HG03378 (cell line): Measurements from ENCODE around the gene APCDD1.
A peak's percentile ranks its signal among the peaks of the same experiment; 100 is the strongest.
"Not testable (repeated sequence)": the region's sequence is repeated elsewhere in the genome, so short reads cannot be mapped to it uniquely, and the experiment has no call there.

Experiments
- ATAC-seq: cut with Tn5 transposase; IDR thresholded peaks from one replicate; pipeline ENCODE4 v1.9.1; 2021; ENCODE audit warnings: mild to moderate bottlenecking, moderate library complexity; ENCODE audit not compliant: unreplicated experiment

Gene APCDD1

DNA sequence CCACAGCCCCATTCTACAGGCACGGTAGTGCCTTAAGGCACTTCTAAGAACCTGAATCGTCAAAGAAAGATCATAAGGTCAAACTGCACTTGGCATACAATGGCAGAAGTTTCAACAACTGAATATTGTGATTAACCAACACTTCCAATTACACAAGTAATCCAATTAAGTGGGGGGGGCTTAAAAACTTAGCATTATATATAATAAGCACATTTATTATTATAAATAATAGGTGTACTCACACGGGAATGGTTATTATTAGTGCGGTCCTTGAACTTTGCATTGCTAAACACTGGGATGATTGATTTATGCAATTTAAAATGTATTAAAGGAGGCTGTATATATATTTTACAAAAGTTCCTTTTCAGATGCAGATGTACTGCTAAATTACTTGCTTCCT, 7.6 kb downstream of the APCDD1 start:
- no peak for ATAC-seq

DNA sequence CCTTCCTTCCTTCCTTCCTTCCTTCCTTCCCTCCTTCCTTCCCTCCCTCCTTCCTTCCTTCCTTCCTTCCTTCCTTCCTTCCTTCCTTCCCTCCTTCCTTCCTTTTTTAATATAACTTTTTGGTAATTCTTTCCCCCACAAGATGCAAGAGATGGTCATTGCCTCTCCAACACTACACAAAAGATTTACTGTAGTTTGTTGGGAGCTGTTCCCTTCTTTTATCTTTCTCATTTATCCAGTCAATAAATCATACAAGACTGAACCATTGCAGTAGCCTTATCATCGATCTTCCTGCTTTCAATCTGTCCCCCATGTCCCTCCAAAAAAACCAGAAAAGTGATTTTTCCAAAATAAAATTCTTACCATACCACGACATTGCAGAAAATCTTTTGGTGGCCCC, 8.2 kb downstream of the APCDD1 start:
- no peak for ATAC-seq

DNA sequence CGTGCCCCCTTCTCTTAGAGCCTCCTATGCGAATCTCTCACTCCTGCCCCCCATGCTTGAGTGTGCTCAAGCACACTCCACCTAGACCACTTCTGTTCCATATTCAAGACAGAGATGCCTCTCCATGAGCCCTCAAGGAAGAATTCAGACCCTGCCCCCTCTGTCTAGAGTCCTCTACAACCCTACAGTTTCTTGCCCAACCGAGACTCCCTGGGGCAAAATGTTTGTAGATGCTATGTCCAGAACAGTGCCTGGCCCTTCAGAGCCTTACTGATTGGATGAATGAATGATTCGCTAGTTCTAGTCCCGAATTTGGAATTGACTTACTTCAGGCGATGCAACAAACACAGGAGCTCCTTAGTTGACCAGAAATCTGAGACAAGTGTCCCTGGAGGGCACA, 8.7 kb downstream of the APCDD1 start:
- no peak for ATAC-seq

DNA sequence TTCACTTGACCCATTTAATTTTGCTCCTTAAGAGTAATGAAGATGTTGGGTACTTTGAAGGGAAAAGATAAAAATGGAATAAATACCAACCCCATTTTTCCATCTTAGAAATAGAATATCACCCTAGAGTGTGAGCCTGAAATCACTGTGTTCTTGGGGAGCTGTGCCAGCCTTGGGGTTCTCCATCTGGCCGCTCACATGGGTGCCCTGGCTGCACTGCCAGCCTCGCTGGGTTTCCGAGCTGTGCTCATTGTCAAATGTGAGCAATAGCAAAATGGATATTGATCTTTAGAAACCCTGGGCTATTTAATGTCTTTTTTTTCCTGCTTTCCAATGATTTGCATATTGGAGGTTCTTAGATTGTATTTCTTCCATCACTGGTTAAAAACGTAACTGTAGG, 9.3 kb downstream of the APCDD1 start:
- no peak for ATAC-seq

DNA sequence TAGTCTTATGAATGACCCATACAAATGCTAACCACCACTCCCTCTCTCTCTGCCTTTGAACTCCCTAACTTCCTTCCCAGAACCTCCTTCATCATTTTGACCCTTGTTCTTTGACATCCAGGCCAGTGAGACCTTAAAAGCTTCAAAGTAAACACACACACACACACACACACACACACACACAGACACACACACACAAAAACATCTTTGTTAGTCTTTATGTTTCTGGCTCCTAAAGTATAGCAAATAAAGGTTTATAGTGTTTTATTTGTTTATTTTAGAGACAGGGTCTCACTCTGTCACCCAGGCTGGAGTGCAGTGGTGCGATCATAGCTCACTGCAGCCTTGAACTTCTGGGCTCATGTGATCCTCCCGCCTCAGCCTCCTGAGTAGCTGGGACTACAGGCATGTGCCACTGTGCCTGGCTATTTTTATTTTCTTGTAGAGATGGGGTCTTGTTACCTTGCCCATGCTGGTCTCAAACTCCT, 9.8 kb downstream of the APCDD1 start:
- not testable (repeated sequence) for ATAC-seq

DNA sequence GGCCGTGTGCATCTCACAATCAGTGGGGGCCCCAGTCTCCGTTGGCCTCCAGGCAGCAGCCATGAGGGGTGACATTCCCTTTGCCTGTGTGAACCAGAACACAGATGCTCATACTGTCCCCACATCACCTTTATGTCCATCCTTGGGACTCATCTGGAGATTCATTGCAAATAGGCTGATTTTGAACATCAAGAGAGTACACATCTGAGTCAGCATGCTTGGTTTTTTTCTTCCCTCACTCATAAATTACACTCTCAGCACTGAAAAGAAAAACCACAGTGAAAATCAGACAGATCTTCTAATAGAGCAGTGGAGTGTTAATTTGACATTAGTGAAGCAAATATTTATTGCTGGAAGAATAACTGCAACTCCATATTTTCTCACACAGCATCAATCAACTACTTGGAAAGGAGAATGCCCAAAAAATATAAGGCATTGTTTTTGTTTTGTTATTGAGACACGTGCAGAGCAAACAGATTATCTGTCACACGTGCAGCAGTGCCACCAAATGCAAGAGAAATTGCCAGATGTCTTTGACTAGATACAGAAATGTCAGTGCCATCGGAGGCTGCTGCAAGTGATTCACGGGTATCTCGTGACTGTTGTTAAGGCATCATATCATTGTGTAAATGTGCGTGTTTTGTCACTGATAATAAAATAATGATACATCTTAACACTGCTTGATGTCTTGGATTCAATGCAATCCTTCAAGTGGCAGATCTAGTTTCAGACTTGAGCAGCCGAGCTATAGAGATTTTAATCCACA, 10.9 kb downstream of the APCDD1 start:
- no peak for ATAC-seq

GRCh38 chr18:10470429-10470828, 16.0 kb downstream of the APCDD1 start:
- ATAC-seq, result no peak

DNA sequence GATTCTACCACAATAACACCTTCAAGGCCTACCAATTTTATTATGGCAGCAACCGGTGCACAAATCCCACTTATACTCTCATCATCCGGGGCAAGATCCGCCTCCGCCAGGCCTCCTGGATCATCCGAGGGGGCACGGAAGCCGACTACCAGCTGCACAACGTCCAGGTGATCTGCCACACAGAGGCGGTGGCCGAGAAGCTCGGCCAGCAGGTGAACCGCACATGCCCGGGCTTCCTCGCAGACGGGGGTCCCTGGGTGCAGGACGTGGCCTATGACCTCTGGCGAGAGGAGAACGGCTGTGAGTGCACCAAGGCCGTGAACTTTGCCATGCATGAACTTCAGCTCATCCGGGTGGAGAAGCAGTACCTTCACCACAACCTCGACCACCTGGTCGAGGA, 17.1 kb downstream of the APCDD1 start:
- ATAC-seq, result no peak

DNA sequence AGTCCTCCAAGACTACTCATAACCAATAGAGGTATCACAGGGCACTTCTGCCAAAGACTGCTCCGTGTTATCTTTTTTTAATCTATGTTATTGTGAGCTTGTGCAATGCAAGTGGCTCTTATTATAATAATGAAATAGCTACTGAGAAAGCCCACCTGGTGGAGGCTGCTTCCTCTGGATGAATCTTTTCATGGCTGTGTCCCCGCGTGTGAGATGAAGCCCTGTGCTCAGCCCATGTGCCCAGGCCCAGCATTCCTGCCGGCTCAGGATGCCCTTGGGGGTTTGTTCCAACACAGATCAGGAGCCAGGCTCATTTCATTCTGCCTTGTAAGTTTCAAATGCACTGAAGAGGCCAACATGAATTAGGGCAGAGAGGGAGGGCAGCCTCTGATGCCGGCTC, 18.7 kb downstream of the APCDD1 start:
- no peak for ATAC-seq

DNA sequence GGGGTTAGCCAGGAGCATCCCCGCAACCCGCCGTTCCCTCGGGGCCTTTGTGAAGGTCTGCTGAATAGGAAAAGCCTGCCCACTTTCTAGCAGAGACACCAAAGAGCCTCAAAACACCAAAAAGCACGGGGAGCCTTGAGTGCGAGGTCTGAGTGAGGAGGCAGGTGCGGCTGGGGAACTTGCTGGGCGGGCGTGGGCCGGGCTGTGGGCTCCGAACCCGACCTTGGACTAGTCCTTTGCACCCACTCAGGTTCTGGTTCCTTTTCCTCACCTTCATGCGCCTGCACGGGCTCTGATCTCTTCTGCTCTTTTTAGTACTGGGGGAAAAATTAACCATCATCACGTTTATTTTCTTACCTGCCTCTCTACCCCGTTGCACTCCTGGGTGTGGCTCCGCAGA, 19.9 kb downstream of the APCDD1 start:
- ATAC-seq, result no peak

DNA sequence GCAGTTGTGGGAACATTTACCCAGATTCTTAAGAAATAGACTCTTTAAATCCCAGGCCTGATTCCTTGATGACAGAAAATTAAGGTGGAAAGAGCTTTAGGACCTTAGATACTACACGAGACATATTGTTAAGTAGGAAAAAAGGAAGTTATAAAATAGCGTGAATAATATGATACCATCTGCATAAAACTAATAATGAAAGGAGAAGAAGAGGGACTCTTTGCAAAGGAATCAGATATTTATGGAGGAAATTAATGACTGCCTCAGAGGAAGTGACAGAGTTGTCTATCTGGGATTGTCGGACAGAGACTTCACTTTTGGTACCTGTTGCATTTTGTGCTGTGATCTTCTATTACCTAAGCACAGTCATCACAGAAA, 20.8 kb downstream of the APCDD1 start:
- ATAC-seq, result no peak

GRCh38 chr18:10475654-10476291, 21.3 kb downstream of the APCDD1 start:
- ATAC-seq, result no peak

DNA sequence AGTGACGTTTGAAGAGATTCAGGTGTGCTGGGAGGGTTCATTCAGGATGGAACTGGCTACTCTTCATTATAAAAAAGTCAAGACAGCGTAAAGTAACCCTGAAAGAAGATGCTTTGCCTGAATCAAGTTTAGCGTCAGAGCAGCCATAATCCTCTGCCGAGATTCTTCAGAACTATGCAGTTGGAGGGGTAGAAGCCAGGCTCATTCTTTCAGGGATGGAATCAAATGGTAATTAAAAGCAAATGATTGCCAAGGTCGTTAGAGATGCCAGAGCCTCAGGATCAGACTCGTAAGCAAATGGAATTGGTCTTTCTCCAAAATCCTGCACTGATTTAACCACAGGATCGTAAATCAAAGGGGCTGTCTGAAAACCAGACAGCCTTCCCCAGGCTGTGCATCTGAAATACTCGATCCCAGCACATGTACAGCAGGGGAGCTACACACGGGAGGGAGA, 21.9 kb downstream of the APCDD1 start:
- no peak for ATAC-seq

- ATAC-seq, result no peak
These were observed 22.9 kb downstream of the APCDD1 start for GRCh38 chr18:10477121-10477862.

DNA sequence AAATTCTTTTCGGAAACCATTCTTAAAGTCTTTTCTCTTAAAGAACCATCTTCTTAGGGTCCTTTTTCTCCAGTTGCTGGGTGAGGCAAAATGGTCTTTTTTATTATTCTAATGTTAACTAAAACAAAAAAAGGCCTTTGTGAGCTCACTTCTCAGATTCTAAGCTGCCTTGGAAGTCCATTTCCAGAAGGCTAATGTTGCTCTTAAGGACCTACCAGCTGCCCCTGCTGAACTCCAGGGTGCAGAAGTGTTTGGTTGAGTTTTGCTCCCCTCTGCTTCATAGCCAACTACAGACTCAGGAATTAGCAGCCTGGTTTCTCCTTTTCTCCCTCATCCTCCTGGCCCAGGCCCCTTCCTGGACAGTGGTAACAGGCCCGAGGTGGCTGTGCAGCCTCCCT, 23.4 kb downstream of the APCDD1 start:
- ATAC-seq, result no peak

- no peak for ATAC-seq
These were observed 27.4 kb downstream of the APCDD1 start for GRCh38 chr18:10481831-10482230.

- no peak for ATAC-seq
These were observed 28.0 kb downstream of the APCDD1 start for GRCh38 chr18:10482363-10482984.

DNA sequence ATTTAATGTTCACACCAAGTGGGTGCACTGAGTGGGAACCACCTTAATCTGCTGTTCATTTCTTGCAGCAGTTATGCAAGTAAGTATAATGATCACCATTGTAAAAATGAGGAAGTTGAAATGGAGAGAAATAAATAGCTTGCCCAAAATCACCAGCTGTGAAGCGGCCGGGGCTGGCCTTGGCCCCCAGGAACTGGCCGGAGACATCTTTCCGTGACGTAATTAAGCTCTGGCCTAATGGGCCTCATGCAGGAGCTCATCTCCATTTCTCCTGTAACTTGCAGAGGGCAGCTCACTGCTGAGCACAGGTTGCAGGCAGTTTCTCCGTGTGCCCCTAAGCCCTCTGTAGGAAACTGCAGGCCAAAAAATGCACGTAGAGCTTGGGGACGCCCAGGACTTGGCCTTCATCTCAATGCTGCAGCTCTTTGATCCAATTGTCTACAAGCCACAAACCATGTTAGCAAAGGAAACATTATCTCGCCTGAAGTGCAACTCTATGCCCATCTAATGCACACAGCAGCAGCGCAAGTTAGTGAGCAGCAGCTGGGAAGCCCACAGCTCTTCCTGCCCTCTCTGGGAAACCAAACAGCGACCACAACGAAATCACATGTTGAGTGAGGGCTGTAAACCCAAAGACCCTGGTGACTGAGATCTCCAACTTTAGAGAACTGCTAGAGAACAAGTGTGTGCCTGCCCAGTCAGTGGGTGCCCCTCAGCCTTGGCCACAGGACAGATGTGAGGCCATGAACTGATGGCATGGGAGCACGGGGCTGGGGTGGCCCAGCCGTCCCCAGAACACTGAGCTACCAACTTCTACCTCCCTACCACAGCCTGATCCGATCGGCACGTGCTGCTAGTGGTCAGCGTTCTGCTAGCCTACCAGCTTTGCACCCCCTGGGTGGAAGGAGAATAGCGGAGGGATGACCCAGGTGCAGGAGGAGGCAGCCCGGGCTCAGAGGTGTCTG, 28.8 kb downstream of the APCDD1 start:
- peak; percentile 75 for ATAC-seq

DNA sequence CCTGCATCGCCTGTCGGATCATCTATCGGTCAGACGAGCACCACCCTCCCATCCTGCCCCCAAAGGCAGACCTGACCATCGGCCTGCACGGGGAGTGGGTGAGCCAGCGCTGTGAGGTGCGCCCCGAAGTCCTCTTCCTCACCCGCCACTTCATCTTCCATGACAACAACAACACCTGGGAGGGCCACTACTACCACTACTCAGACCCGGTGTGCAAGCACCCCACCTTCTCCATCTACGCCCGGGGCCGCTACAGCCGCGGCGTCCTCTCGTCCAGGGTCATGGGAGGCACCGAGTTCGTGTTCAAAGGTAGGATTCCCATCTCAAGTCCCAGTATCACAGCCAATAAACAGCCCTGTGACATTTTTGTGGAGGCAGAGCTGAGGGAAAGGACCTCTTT, 31.0 kb downstream of the APCDD1 start:
- ATAC-seq, result no peak

- ATAC-seq, result no peak
These were observed 31.9 kb downstream of the APCDD1 start for GRCh38 chr18:10486362-10486761.
